Mesenchymal stem cell (in vitro differentiated cells and primary cell): ENCODE data around the gene PARD3.
"Not testable (repeated sequence)": the region's sequence is repeated elsewhere in the genome, so short reads cannot be mapped to it uniquely, and the experiment has no call there.

Source experiments
- DNase-seq: peaks from one replicate; pipeline ENCODE4 v3.0.0-alpha.2; 2013
- H2AFZ ChIP-seq: one replicate; pipeline ENCODE4 v1.6.1; 2013; ENCODE audit warnings: low read depth, mild to moderate bottlenecking, control low read depth, inconsistent platforms, low read length, moderate library complexity
- H2AK5ac ChIP-seq: 2 replicates; pipeline ENCODE4 v1.6.1; 2013; ENCODE audit warnings: low read length, moderate library complexity, mild to moderate bottlenecking, inconsistent platforms; ENCODE audit not compliant: severe bottlenecking
- H2BK120ac ChIP-seq: one replicate; pipeline ENCODE4 v1.6.1; 2013; ENCODE audit warnings: low read depth, mild to moderate bottlenecking, inconsistent platforms, low read length, moderate library complexity
- H2BK12ac ChIP-seq, 2 experiments: one replicate each; pipeline ENCODE4 v1.6.1; 2013; ENCODE audit warnings: inconsistent platforms in 2 of 2, low read length in 2 of 2, mild to moderate bottlenecking in 2 of 2, moderate library complexity in 2 of 2, control low read depth in 1 of 2
- H2BK15ac ChIP-seq: one replicate; pipeline ENCODE4 v1.6.1; 2013; ENCODE audit warnings: mild to moderate bottlenecking, low read depth, inconsistent platforms; ENCODE audit not compliant: poor library complexity, severe bottlenecking
- H2BK5ac ChIP-seq: 2 replicates; pipeline ENCODE4 v1.6.1; 2013; ENCODE audit warnings: low read depth, mild to moderate bottlenecking, low read length, control low read depth, inconsistent platforms; ENCODE audit not compliant: poor library complexity, severe bottlenecking
- H3K14ac ChIP-seq, 2 experiments: one replicate each; pipeline ENCODE4 v1.6.1; 2013; ENCODE audit warnings: inconsistent platforms in 2 of 2, low read length in 2 of 2, control low read depth in 1 of 2, mild to moderate bottlenecking in 1 of 2, moderate library complexity in 1 of 2
- H3K18ac ChIP-seq, 2 experiments: one replicate each; pipeline ENCODE4 v1.6.1; 2013; ENCODE audit warnings: inconsistent platforms in 2 of 2, low read length in 2 of 2, control low read depth in 1 of 2, low read depth in 1 of 2, mild to moderate bottlenecking in 1 of 2
- H3K23ac ChIP-seq, 2 experiments: one replicate each; pipeline ENCODE4 v1.6.1; 2013; ENCODE audit warnings: inconsistent platforms in 2 of 2, low read length in 2 of 2, mild to moderate bottlenecking in 2 of 2, moderate library complexity in 2 of 2, control low read depth in 1 of 2
- H3K27ac ChIP-seq: 2 replicates; pipeline ENCODE4 v1.5.1; 2013; ENCODE audit warnings: mild to moderate bottlenecking, moderate library complexity, low read length, control low read depth, inconsistent platforms; ENCODE audit not compliant: poor library complexity, severe bottlenecking
- H3K27me3 ChIP-seq, 2 experiments: 2 replicates each; pipeline versions ENCODE4 v1.6.1 to v1.7.0; 2013; ENCODE audit warnings: low read length in 2 of 2, mild to moderate bottlenecking in 2 of 2, moderate library complexity in 2 of 2, control low read depth in 1 of 2, inconsistent platforms in 1 of 2; ENCODE audit not compliant: control insufficient read depth in 1 of 2, insufficient read depth in 1 of 2
- H3K36me3 ChIP-seq, 2 experiments: 2 replicates each; pipeline versions ENCODE4 v1.6.1 to v1.7.0; 2013; ENCODE audit warnings: low read length in 2 of 2, control low read depth in 1 of 2, inconsistent platforms in 1 of 2, low read depth in 1 of 2, mild to moderate bottlenecking in 1 of 2; ENCODE audit not compliant: insufficient read depth in 2 of 2, control insufficient read depth in 1 of 2
- H3K4ac ChIP-seq, 2 experiments: one replicate each; pipeline ENCODE4 v1.6.1; 2013; ENCODE audit warnings: inconsistent platforms in 2 of 2, low read length in 2 of 2, mild to moderate bottlenecking in 2 of 2, moderate library complexity in 2 of 2, control low read depth in 1 of 2, low read depth in 1 of 2
- H3K4me1 ChIP-seq: 2 replicates; pipeline ENCODE4 v1.6.1; 2013; ENCODE audit warnings: low read depth, low read length, control low read depth; ENCODE audit not compliant: control insufficient read depth, insufficient read depth
- H3K4me2 ChIP-seq: 2 replicates; pipeline ENCODE4 v1.6.1; 2013; ENCODE audit warnings: low read length, mild to moderate bottlenecking, inconsistent platforms; ENCODE audit not compliant: poor library complexity, severe bottlenecking
- H3K4me3 ChIP-seq, 2 experiments: 2 replicates each; pipeline versions ENCODE4 v1.5.1 to v1.7.0; 2013; ENCODE audit warnings: low read length in 2 of 2, mild to moderate bottlenecking in 2 of 2, control low read depth in 1 of 2, low read depth in 1 of 2; ENCODE audit not compliant: insufficient read depth in 1 of 2
- H3K79me1 ChIP-seq: replicated peaks from 2 replicates; pipeline ENCODE4 v1.6.1; 2013; ENCODE audit warnings: mild to moderate bottlenecking, control low read depth, low read length, inconsistent platforms; ENCODE audit not compliant: poor library complexity, severe bottlenecking
- H3K9ac ChIP-seq: 2 replicates; pipeline ENCODE4 v1.7.0; 2013; ENCODE audit warnings: mild to moderate bottlenecking, low read length, moderate library complexity
- H3K9me3 ChIP-seq: 2 replicates; pipeline ENCODE4 v1.7.0; 2013; ENCODE audit warnings: mild to moderate bottlenecking, low read length; ENCODE audit not compliant: control insufficient read depth
- H4K8ac ChIP-seq: one replicate; pipeline ENCODE4 v1.6.1; 2013; ENCODE audit warnings: inconsistent platforms, mild to moderate bottlenecking, low read length, moderate library complexity
- H4K91ac ChIP-seq: one replicate; pipeline ENCODE4 v1.6.1; 2013; ENCODE audit warnings: mild to moderate bottlenecking, low read length, inconsistent platforms
- WGBS: methylation state at CpG from one replicate; pipeline ENCODE4 v1.1.7; 2013; ENCODE audit warnings: mixed read lengths; 5-methylcytosine and 5-hydroxymethylcytosine counted together

PARD3 gene

GRCh38 chr10:34647160-34647559 is 167.9 kb downstream of the PARD3 start:
- H4K91ac ChIP-seq, result no peak overlapping the region
- no peak overlapping the region for H2AK5ac ChIP-seq
- no peak overlapping the region for H2BK12ac ChIP-seq
- H3K4me3 ChIP-seq, result no peak overlapping the region
- peaks cover 20% of the 10 kb centered on the region for H3K4me1 ChIP-seq
- H3K9me3 ChIP-seq, result no peaks in the 10 kb centered on the region
- H3K27me3 ChIP-seq, result no peaks in the 10 kb centered on the region
- no peak overlapping the region for H3K27ac ChIP-seq
- peaks cover 25% of the 10 kb centered on the region for H3K79me1 ChIP-seq
- H3K9ac ChIP-seq, result no peak overlapping the region
- H3K4ac ChIP-seq, result no peak overlapping the region
- H2BK120ac ChIP-seq, result no peak overlapping the region
- no peak overlapping the region for H3K14ac ChIP-seq
- H3K36me3 ChIP-seq, result peaks cover 0 to 8% of the 10 kb centered on the region in 2 experiments
- 70% methylated on average over 7 of the region's 7 CpGs for WGBS
- no peak overlapping the region for H3K23ac ChIP-seq
- no peak overlapping the region for H3K18ac ChIP-seq
- H4K8ac ChIP-seq, result no peak overlapping the region
- H2BK5ac ChIP-seq, result no peak overlapping the region
- H2BK15ac ChIP-seq, result no peak overlapping the region
- DNase-seq, result no peak
- H2AFZ ChIP-seq, result no peak overlapping the region
- no peak overlapping the region for H3K4me2 ChIP-seq

DNA sequence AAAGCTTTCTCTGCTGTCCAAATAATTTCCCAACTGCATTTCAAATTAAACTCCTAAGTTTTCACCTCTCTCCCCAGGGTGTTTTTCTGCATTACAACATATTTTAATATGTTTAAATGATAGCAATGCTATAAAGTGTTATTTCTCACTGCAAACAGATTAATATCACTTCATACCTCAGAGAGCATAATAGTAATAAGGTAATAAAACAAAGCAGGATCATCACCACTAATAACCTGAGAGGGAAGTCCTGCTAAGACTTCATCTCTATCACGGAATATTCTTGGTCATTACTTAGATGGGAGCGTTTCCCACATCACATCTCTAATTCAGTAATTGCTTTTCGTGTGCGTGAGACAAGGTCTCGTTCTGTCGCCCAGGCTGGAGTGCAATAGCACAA is 168.8 kb downstream of the PARD3 start:
- Histone ChIP-seq H3K14ac (no peak overlapping the region), H2BK15ac (no peak overlapping the region), H3K9ac (no peak overlapping the region), H3K18ac (no peak overlapping the region), H2AFZ (no peak overlapping the region), H2BK120ac (no peak overlapping the region), H2AK5ac (no peak overlapping the region), H2BK5ac (no peak overlapping the region), H3K4ac (no peak overlapping the region), H3K79me1 (peaks cover 24% of the 10 kb centered on the region), H3K27me3 (no peaks in the 10 kb centered on the region), H3K4me1 (peaks cover 28% of the 10 kb centered on the region), H3K23ac (no peak overlapping the region), H4K8ac (no peak overlapping the region), H3K9me3 (no peaks in the 10 kb centered on the region), H3K4me2 (no peak overlapping the region), H3K27ac (no peak overlapping the region), H3K36me3 (peaks cover 0 to 11% of the 10 kb centered on the region in 2 experiments), H2BK12ac (no peak overlapping the region), H4K91ac (no peak overlapping the region), H3K4me3 (no peak overlapping the region)
- WGBS, result 98% methylated on average over 6 of the region's 6 CpGs
- DNase-seq, result no peak

DNA sequence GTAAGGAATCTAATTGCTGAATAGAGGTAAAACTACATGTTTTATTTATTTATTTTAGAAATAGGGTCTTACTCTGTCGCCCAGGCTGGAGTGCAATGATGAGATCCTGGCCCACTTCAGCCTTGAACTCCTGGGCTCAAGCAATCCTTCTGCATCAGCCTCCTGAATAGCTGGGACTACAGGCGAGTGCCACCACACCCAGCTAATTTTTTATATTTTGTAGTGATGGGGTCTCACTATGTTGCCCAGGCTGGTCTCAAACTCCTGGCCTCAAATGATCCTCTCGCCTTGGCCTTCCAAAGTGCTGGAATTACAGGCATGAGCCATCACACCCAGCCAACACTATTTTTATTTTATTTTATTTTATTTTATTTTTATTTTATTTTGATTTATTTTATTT is 170.3 kb downstream of the PARD3 start:
- not testable (repeated sequence) for H2AFZ ChIP-seq, H4K8ac ChIP-seq, DNase-seq, H3K4me3 ChIP-seq, H3K4me2 ChIP-seq, H3K27ac ChIP-seq, H2BK120ac ChIP-seq, H3K4ac ChIP-seq, H3K14ac ChIP-seq, H2BK15ac ChIP-seq, H2AK5ac ChIP-seq, H2BK5ac ChIP-seq, H3K9me3 ChIP-seq, H4K91ac ChIP-seq, H3K23ac ChIP-seq, H3K9ac ChIP-seq, H3K18ac ChIP-seq, H2BK12ac ChIP-seq, H3K27me3 ChIP-seq
- Histone ChIP-seq H3K36me3 (peaks cover 0 to 11% of the 10 kb centered on the region in 2 experiments), H3K4me1 (peaks cover 29% of the 10 kb centered on the region), H3K79me1 (peaks cover 24% of the 10 kb centered on the region)
- WGBS, result 100% methylated on average over 1 of the region's 3 CpGs

DNA sequence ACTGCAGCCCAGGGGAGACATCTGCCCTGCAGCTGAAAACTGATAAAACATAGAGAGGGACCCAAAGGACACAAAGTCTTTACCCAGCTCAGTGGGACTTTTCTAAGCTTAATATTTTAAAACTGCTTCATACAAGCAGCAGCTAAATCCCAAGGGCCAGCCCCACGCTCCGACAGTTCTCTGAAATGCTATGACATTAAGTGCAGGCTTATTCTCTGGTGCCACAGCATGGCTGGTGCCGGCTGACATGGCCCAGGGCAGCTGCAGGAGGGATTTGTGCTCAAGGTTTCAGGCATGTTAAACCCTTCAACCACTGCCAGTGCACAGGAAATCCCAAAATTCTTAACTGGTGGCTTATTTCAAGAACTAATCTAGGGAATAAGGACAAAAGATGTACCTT is 170.9 kb downstream of the PARD3 start:
- no peak overlapping the region for H2AFZ ChIP-seq
- whole genome bisulfite sequencing, result 81% methylated on average over 3 of the region's 3 CpGs

More for the DNA sequence above, 170.9 kb downstream of the PARD3 start:
- Histone ChIP-seq H2BK15ac (no peak overlapping the region), H3K4ac (no peak overlapping the region), H3K36me3 (peaks cover 0 to 11% of the 10 kb centered on the region in 2 experiments), H4K8ac (no peak overlapping the region), H3K14ac (no peak overlapping the region), H3K9me3 (no peaks in the 10 kb centered on the region), H3K4me2 (no peak overlapping the region), H4K91ac (no peak overlapping the region), H3K27ac (no peak overlapping the region), H2AK5ac (no peak overlapping the region), H3K79me1 (peaks cover 23% of the 10 kb centered on the region), H2BK5ac (no peak overlapping the region), H2BK12ac (no peak overlapping the region), H3K18ac (no peak overlapping the region), H3K27me3 (no peaks in the 10 kb centered on the region), H3K4me1 (peaks cover 32% of the 10 kb centered on the region), H3K9ac (no peak overlapping the region), H2BK120ac (no peak overlapping the region), H3K4me3 (no peak overlapping the region), H3K23ac (no peak overlapping the region)
- DNase-seq, result no peak
